Renal cortical epithelial cell (primary cell): ENCODE data around the gene LAMA4. TPM values are rescaled to one million over a fixed set of nuclear protein-coding genes. Genes with fewer than 3 reads are reported as not detected.
A peak's percentile ranks its signal among the peaks of the same experiment; 100 is the strongest.

Experiments used
- DNase-seq: peaks from one replicate; pipeline ENCODE4 v3.0.0-alpha.2; 2011; ENCODE audit warnings: low read depth
- total RNA-seq: library from RNA; depleted of rRNA; stranded (reverse); fragments of >200 nt; gene quantifications from 2 replicates; pipeline ENCODE4 v1.2.3, GENCODE V29; 2014

LAMA4 gene, protein sequence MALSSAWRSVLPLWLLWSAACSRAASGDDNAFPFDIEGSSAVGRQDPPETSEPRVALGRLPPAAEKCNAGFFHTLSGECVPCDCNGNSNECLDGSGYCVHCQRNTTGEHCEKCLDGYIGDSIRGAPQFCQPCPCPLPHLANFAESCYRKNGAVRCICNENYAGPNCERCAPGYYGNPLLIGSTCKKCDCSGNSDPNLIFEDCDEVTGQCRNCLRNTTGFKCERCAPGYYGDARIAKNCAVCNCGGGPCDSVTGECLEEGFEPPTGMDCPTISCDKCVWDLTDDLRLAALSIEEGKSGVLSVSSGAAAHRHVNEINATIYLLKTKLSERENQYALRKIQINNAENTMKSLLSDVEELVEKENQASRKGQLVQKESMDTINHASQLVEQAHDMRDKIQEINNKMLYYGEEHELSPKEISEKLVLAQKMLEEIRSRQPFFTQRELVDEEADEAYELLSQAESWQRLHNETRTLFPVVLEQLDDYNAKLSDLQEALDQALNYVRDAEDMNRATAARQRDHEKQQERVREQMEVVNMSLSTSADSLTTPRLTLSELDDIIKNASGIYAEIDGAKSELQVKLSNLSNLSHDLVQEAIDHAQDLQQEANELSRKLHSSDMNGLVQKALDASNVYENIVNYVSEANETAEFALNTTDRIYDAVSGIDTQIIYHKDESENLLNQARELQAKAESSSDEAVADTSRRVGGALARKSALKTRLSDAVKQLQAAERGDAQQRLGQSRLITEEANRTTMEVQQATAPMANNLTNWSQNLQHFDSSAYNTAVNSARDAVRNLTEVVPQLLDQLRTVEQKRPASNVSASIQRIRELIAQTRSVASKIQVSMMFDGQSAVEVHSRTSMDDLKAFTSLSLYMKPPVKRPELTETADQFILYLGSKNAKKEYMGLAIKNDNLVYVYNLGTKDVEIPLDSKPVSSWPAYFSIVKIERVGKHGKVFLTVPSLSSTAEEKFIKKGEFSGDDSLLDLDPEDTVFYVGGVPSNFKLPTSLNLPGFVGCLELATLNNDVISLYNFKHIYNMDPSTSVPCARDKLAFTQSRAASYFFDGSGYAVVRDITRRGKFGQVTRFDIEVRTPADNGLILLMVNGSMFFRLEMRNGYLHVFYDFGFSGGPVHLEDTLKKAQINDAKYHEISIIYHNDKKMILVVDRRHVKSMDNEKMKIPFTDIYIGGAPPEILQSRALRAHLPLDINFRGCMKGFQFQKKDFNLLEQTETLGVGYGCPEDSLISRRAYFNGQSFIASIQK (N-terminal part only)
- total RNA-seq, result 8.2 and 54.0 TPM in 2 replicates

DNA sequence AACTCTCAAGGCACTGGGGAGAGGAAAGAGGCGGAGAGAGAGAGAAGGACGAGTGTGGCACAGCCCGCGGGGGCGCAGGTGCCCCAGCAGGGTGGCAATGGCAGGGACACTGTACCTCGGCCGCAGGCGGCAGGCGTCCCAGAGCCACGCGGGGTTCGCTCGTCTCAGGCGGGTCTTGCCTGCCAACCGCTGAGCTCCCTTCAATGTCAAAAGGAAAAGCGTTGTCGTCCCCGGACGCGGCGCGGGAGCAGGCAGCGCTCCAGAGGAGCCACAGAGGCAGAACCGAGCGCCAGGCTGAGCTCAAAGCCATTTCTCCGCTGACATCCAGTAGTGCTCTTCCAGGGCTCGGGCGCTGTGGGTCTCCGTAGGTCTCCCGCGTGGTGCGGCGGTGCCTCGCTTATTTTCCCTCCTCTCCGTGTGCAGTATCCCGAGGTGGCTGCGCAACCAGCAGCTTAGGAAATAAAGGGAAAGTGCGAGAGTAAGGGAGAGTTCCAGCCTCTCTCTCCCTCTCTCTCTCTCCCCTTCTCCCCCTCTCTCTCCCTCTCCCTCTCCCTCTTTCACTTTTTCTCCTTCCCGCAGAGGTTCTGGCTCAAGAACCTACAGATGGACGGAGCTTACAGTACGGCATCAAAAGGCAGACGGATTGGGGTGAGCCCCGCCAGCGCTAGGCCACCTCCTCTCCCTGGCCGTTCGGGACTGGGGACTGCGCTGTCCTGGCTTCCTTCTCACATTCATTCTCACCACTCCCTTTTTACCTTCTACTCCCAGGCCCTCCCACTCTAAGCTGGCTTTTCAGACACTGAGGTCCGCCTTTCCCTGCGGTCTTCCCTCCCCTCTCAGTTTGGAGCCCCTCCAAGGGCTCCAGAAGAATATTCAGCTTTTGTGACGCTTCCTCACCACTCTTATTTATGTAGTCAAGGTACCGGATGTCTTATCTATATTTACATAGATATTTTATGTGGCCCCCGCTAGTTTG is at the start of gene LAMA4:
Gene LAMA4, minus strand, starts transcription at position 727 of the 976 bp plus-strand sequence. Its CDS starts 417 bp downstream, at position 310.
- DNase-seq, result peak; percentile 47

DNA sequence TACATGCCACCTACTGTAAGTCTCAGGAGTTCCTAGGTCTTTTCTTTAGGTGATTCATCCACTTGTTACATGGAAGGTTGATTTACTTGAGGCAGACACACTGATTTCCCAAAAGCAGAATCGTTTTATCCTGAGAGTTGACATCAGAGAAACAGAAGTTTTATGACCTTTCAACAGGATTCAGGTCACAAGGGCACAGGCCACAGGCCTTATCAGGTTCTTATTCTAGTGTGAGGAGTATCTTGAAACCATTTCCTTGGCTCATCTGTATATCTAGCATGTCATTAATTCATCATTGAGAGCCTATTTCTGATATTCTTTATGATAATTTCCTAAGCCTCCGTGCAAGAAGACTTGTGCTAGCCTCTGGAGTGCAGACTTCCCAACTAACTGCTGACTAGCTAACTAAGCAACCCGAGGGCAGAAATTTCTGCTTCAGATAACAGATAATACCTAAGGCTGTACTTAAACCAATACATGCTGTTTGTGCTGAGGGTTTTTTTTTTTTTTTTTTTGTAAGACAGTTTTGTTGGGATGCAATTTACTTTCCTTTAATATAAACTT is 47.9 kb upstream of the LAMA4 start:
- DNase-seq, result no peak

DNA sequence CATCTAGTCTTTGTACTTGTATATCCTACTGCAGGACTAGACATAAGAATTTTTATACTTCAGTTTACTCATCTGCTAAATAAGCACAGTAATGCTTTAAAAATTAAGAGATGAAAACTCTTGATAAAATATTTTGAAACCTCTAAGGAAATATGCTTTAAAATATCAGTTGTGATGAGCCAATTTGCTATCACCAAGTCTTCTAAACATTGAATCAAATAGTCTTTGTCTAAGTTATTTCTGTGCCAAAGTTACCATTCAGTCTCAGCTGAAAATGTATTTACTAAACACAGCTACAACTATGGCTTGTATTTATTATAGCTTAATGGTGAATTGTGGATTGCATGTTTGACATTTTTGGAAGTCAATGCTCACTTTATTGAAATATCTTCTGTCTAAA is 46.5 kb upstream of the LAMA4 start:
- DNase-seq, result no peak

DNA sequence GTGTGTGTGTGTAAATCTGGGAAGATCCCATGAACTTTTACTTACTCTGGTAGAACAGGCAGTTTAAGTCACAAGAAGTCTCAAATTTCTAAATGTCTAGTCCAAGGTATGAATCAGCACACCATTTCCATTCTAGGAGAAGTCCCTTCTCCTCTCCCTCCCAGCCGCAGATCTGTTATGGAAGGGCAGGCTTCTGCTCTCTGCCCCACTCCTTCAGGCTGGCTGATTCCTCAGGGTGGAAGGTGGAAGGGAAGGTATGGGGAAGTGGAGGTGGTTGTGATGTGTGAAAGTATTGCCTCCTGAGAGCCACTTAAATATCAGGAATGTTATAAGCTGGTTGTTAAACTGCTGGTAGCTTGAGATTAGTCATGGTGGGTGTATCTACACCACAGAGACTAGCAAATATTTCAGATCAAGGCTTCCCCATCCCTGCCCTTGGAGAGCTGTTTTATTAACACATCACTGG is 44.5 kb upstream of the LAMA4 start:
- peak; percentile 97 for DNase-seq

DNA sequence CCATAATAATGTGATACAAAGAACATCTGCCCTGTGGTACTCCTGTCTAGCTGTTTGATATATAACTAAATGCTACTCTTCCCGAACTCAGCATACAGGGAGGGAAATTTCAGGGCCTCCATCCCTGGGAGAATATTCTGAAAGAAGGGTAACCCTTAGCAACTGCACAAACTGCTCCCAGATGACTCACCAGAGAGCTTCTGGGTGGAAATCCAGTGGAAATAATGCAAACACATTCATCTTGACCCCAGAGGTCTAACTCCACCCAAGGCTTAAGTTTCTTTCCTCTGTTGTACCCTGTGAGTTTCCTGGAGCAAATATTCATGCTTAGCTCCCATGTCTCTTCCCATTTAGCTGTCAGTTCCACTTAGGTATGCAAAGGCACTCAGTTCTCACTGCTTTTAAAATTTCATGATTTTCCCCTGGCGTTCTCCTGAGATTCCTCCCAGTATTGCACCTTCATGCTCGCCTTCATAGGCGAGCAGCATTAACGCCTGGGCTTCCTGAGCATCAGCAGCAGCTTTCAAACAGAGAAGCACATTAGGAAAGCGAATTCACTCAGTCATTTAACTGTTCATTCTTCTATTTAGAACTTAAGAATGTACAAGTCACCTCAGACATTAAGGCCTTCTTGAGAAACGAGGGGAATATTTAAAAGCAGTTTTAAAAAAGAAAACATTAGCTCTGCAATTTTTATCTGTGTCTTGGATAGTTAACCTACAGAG is 43.8 kb upstream of the LAMA4 start:
- peak; percentile 93 for DNase-seq

DNA sequence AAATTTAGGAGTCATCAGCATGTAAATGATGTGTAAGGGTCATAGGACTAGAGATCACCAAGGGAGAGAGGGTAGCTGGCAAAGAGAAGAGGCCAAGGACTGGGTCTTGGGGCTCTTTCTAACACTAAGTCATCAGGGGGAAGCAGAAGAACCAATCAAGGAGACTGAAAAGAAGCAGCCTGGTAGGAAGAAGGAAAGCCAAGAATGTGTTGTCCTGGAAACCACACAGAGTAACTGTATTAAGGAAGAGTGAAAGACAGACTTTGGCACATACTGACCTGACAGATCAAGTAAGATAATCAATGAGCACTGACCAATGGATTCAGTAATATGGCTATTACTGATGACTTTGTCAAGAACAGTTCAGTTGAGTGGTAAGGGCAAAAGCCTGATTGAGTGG is 42.3 kb upstream of the LAMA4 start:
- DNase-seq, result no peak

DNA sequence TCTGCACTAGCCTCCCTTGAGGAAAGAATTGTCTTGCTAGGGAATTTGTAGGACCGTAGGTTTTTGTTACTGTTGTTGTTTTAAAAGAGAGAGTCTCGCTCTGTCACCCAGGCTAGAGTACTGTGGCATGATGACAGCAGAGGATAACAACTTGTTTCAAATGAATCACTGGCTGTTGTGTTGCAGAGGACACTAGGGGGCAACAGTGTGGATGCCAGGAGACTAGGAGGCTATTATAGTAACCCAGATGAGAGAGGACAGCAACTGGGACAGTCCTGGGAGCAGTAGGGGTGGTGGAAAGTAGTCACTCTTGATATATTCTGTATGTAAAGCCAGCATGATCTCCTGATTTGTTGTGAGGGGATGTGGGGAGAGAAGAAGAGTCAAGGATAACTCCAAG is 41.8 kb upstream of the LAMA4 start:
- DNase-seq, result peak; percentile 63

DNA sequence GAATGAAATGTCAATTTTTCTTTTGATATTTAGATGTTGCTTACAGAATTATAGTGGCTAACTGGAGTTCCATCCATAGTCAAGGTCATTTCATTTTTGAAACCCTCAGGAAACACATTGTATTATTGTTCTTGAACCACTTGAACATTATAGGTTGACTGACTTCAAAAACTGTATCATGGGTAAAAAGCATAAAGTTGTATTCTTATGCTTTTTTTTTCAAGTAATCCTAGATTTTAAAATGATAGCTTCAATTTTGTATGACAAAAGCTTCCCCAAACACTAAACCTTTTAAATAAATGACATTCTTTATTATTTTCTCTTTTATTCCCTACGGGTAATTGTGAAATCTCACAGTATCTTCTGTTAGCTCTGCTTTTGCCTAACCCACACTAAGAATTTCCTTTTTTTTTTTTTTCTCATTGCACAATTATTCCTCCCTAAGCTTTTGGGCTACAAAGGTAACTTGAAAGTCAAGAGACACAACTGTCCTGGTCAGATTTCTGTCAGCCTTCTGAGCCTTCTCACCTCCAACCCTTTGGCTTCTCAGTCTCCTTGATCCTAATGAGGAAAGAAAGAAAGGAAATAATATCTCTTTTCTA is 36.9 kb upstream of the LAMA4 start:
- DNase-seq, result no peak

DNA sequence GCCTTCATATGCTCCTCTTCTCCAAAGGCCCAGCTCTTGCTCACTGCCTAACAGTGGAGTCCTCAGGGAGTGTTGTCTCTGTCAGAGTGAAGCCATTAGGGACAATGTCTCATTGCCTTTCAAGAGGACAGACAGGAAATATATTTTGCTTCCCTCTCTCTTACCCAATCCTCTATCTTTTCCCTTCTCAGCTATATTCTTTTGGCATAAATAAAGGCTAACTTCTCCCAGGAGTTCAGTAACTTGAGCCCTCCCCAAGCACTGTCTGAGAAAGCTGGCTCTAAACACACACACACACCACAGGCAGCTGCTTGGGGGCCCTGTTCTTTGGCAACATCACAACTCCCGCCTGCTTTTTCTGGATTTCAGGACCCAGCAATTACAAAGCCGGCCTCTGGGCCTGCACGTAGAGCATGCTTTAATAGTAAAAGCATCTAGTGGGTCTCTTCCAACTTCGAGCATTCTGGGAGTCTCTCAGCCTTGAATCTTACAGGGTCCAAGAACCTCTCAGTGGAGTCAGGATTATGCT is 34.7 kb upstream of the LAMA4 start:
- DNase-seq, result no peak

DNA sequence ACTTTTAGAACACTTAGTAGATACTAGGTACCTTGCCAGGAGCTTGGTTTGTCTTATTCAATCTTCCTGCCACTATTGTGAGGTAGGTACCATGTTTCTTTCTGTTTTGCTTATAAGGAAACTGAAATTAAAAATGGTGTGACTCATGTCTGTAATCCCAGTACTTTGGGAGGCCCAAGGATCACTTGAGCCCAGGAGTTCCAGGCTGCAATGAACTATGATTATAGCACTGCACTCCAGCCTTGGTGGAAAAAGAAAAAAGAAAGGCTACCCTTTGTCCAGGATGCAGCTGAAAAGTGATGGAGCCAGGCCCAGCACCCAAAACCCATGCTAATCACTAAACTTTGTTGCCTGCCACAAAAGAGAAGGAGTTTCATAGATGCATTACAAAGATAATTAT is 34.1 kb upstream of the LAMA4 start:
- DNase-seq, result no peak

DNA sequence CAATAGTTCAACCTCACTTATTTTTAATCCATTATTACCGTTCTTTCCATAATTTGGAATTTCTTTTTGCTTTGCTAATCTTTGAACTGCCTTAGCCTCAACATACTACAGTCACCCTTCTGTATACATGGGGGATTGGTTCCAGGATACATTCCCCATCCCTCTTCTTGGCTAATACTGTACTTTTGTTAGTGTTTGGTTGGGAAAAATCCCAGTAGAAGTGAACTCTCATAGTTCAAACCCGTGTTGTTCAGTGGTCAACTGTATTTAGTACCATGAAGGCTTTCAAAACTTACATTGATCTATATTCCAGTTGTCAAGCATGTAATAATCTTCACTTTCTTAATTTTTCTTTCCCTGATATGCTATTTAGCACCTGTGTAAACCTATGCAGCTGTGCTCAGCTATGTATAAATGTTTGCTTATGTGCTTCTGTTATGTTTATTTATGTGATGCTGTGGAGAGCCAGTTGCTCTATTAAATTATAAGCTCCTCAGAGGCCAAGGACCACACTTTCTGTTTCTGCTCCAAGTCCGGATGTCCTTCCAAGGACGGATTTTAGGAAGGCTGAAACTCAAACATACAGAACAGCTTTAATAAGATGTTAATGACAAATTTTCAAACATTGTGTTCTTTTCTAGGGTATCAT is 33.3 kb upstream of the LAMA4 start:
- DNase-seq, result no peak

DNA sequence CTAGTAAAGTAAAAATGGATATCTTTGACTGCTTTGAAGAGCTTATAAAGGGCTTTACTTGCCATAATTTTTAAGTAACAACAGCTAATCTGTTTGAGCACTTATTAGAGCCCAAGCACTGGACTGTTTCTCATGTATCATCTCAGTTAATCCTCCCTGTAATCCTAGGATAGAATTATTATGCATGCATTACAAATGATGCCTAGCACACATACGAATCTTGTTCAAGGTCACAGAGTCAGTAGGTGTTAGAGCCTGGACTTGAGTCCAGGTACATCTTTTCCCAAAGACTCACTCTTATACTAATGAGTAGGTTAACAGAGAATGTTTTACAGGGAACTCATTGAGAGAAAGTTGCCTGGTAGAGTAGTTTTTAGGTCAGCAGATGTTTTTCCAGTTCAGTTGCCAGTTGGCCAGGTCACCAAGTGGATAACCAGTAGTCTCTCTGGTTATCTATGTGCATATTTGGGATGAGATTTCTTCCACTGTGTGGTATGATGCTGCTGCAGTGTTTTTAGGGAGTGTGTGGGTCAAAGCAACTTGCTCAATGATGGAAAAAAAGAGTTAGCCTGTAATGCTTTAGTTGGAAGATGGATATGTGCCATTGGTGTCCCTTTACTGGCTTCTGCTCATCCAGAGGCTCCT is 32.3 kb upstream of the LAMA4 start:
- no peak for DNase-seq

DNA sequence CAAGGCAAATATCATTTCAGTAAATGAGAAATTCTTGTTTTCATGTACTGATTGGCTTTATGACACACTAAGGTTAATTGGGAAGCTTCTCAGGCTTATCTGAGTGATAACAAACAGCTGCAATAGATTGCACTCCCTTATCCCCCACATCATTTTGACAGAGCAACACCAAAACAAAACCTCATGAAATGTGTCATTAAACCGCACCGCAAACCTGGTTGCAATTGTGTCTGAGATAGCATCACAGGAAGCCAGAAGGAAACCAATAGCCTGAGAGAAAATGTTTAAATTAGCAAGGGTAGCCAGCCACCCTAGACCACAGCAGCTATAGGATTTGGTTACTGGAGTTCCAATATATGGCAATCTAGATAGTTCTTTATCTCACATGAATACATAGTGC is 31.6 kb upstream of the LAMA4 start:
- no peak for DNase-seq

DNA sequence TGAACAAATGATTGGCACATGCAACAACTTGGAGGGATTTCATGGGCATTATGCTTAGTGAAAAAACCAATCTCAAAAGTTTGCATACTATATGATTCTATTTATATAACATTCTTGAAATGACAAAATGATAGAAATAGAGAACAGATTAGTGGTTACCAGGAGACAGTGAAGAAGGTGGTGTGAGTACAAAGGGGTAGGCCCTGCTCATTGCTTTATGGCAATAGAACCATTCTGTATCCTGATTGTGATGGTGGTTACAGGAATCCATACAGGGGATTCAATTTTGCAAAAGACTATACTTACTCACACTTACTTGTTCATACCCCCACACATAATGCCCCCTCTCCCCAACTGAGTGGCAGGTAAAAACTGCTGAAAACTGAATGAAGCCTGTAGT is 30.2 kb upstream of the LAMA4 start:
- no peak for DNase-seq

DNA sequence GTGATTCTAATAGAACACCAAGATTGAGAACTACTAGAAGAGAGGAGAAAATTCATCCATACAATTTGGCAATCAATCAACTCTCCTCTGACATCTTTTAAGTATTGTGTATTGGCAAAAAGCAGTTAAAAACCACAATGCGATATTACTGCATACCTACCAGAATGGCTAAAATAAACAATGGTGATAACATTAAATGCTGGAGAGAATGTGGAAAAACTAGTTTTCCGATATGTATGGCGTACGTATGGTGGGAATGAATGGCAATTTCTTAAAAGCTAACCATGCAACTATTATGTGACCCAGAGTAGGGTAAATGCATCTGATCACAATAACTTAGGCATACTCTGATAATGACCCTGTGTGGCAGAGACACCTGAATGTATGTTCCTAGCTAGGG is 29.3 kb upstream of the LAMA4 start:
- DNase-seq, result no peak

DNA sequence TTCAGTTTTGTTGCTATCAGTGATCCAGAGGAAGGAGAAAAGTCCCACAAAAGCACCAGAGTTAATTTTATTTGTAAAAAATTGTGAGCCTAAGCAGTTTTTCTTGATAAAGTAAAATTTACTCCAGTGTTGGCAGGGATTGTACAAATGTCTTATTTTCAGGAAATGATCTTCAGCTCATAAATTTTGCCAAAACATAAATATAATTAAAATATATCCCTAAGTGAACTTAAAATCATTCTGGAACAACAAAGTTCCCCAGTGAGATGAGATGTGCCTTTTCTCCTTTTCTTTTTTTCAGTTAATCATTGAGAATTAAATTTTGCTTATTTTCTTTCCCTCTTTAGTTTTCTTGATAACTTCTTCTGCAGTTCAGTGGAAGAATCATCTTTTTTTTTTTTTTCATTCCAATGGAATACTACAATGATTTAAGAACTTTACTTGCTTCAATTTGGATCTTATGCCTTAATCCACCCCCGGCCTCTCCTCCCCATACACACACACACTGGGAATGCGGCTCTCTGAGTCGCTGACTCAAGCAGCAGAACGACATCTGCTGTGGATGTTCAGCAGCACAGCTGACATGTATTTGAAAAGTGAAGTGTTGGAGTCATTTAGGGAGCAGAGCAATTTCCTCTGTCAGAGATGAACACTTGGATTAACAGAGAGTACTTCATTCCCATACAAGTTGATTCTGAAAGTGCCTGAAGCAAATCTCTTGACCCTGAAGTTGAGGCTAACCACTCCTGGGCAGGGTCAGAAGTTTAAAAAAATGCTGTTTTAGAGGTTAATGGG is 27.7 kb upstream of the LAMA4 start:
- DNase-seq, result peak; percentile 88
